T-helper 22 cell (primary cell): ENCODE data around the gene RIMS4.

Source experiments
- DNase-seq: peaks from one replicate; pipeline ENCODE4 v3.0.0-alpha.2; 2020; ENCODE audit warnings: low read depth

RIMS4 gene

GRCh38 chr20:44810391-44811149 is at the start of gene RIMS4:
RIMS4 (minus strand) TSS chr20:44810546; CDS start chr20:44810271, 275 bp downstream.
- no peak for DNase-seq

- DNase-seq = no peak
These were observed 48.4 kb upstream of the RIMS4 start for GRCh38 chr20:44858606-44859360.

DNA sequence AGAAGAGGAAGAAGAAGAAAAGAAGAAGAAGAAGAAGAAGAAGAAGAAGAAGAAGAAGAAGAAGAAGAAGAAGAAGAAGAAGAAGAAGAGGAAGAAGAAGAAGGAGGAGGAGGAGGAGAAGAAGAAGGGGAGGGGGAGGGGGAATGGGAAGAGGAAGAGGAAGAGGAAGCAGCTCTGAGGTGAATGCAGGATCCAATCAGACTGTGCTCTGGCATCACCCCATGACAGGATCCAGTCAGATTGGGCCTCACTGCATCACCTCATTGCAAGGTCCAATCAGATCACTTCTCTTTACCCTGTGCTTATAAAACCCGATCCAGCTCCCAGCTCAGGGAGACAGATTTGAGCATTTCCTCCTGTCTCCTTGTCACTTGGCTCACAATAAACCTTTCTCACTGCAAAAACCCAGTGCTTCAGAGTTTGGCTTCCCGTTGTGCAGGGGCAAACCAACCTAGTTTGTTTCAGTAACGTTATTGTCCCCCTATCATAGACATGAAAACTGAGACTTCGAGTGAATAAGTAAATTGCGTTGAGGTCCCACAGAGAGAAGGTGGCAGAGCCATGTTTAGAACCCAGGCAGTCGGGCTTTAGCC is 46.6 kb upstream of the RIMS4 start:
- no peak for DNase-seq

DNA sequence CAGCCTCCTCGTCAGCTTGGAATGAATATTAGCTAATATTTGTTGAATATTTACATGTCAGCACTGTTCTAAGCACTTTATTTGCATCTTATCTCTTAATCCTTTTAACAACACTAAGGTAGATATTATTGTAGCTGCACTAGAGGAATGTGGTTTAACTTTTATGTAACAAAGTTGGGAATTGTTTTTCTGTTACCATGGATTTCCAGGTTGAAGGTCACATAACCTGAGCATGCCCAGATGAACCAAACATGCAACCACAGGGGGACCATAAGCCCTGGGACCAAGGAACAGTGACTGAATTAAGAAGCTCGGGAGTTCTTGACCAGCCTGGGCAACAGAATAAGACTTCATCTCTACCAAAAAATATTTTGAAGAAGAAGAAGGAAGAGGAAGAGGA is 46.1 kb upstream of the RIMS4 start:
- no peak for DNase-seq

DNA sequence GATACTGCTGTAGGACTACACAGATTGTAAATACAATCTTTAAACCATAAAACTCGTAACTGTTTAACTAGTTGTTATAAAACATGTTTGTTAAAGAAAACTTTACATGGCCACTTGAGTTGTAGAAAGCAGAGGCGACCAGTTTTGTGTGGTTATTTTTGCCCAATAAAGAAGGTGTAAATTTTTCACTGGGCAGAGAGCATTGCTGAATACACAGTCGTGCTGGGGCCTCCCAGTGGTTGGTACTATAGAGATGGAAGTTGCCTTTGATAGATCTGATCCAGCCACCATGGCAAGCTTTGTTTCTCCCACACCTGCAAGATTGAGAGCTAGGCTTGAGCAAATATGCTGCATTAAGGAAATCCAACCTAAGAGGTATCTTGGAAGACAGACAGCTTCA is 41.2 kb upstream of the RIMS4 start:
- no peak for DNase-seq

GRCh38 chr20:44850837-44851236 is 40.5 kb upstream of the RIMS4 start:
- DNase-seq = no peak

GRCh38 chr20:44850272-44850671 is 39.9 kb upstream of the RIMS4 start:
- no peak for DNase-seq

- DNase-seq = no peak
These were observed 39.4 kb upstream of the RIMS4 start for GRCh38 chr20:44849703-44850102.

DNA sequence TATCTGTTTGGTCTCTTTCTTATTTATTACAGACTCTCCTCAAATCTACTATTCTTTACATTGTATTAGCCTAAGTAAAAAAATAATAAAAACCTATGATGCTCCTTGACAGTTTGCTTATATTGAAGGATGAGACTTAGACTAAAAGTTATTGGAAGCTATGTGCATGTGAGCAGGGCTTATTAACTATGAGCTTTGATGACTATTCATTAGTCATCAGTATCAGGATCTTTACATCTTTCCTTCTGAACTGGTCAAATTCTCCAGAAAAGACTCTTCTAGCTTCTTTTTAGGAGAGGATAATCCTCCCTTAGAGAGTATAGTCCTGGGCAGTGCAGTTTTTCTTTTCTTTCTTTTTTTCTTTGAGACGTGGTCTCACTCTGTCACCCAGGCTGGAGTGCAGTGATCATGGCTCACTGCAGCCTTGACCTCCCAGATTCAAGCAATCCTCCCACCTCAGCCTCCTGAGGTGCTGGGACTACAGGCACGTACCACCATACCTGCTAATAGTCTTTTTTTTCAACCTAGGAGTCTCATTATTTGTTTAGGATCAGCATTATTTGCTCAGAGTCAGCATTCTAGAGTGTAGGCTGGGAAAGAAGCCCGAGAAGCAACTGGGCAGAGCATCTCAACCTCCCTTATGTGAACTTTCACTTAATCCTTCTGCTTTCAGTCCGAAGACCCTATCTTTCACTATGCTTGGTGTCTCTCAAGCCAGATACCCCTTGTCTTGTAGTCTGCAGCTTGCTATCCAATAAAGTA is 38.1 kb upstream of the RIMS4 start:
- DNase-seq = no peak

DNA sequence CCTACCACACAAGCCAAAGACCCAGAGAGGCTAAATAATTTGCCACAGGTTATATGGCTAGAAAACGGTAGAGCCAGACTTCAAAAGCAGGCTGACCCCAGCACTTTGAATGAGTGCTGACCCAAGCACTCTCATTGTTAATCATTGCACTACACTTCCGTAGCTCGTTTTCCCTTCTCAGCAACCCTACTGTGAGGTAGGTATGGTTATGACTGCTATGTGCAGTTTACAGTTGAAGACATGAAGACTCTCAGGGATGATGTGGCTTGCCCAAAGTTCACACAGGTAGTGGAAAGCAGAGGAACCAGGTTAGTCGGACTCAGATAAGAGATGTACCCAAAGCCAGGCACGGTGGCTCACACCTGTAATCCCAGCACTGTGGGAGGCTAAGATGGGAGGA is 33.5 kb upstream of the RIMS4 start:
- DNase-seq = no peak

DNA sequence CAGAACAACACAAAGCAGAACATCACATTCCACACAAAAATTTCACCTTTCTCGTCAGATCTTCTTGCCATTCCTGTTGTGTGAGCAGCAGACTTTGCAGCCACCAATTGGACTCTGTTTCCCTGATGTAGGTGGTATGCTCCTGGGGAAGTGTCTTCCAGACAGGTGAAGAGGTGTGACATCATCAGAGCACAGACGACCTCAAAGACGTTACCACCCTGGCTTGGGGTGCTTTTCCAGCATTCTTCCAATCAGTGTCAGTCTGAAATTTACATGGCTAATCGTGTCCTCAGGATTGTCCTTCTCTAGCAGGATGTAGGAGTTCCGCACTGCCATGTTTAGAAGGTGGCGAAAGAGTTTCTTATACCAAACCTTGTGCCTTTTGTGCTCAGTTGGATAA is 31.6 kb upstream of the RIMS4 start:
- no peak for DNase-seq

GRCh38 chr20:44840826-44841225 is 30.5 kb upstream of the RIMS4 start:
- no peak for DNase-seq

GRCh38 chr20:44839481-44839880 is 29.1 kb upstream of the RIMS4 start:
- DNase-seq = no peak

DNA sequence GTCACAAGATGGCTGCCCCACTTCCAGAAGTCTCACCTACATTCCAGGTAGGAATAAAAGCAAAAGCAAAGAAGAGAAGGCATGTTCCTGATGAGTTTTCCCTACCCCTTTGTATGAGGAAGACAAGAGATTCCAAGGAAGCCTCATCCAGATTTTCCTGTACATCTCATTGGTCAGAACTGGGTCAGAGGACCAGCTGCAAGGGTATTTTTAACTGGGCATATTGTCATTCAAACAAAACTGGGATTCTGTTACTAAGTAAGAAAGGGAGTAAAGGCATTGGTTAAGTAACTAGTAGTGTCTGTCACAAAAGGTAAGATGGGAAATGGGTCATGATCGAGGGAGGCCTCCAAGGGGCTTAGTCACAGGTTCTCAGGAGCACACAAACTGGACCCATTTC is 28.2 kb upstream of the RIMS4 start:
- DNase-seq = no peak

- no peak for DNase-seq
These were observed 27.6 kb upstream of the RIMS4 start for GRCh38 chr20:44837946-44838345.

DNA sequence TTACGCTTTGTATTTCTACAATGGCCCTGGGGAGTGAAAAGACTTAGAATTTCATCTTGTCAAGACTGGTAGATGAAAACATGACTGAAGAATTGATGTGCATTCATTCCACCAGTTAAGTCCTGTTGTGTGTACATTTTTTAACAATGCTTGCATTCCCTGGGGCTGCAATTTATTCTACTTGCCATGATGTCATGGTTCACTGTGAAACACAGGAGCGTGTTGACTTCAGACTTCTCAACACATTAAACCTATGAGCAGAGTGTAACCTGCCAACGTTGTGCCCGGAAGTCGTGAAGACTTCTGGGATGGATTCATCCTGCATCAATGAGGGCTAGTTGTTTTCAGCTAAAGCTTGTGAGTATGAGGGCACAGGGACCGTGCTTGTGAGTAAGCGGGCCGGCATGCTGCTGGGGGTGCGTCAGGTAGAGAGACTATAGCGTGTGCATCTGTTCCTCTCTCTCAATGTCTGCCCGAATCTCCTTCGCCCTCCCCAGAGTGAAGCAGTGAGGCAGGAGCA is 26.3 kb upstream of the RIMS4 start:
- no peak for DNase-seq

GRCh38 chr20:44835661-44836221 is 25.4 kb upstream of the RIMS4 start:
- DNase-seq = no peak

GRCh38 chr20:44835116-44835515 is 24.8 kb upstream of the RIMS4 start:
- DNase-seq = no peak

GRCh38 chr20:44834693-44835092 is 24.3 kb upstream of the RIMS4 start:
- no peak for DNase-seq

DNA sequence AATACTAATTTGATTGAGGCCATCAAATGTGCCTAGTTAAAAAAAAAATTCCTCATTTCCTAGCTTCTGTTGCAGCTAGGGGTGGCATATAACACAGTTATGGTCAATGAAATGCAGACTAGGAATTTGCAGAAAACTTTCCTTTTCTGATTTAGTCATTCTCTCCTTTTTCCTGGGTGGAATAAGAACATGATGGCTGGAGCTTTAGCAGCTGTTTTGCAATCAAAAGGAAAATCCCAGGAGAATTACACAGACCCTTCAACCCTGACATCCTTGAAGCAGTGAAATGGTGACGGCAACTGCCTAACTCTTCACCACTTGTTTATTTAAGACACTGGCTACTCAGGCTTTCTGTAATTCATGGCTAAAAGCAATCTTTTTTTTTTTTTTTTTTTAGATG is 23.1 kb upstream of the RIMS4 start:
- no peak for DNase-seq

- DNase-seq = no peak
These were observed 22.4 kb upstream of the RIMS4 start for GRCh38 chr20:44832724-44833123.

GRCh38 chr20:44830995-44831394 is 20.6 kb upstream of the RIMS4 start:
- no peak for DNase-seq
